ENCODE measurements around the gene TEX14. TPM values are rescaled to one million over a fixed set of nuclear protein-coding genes. Genes with fewer than 3 reads are reported as not detected.

The TEX14 gene
- total RNA-seq, 1 donor from 2014 or later: not detected

GRCh38 chr17:58534901-58535421, 156.9 kb downstream of the TEX14 start:
- Histone ChIP-seq H3K4me1 (peaks cover 4 to 11% of the 10 kb centered on the region in 2 donors), H3K27ac (no peak overlapping the region), H3K9me3 (no peaks in the 10 kb centered on the region), H3K27me3 (no peaks in the 10 kb centered on the region), H3K4me3 (no peak overlapping the region), H3K36me3 (no peaks in the 10 kb centered on the region)
- intact Hi-C loops (cut with DNase I): loop anchor here (5.0 kb wide), 1 partner anchor 97 kb away; no protein-coding TSS in a partner anchor
- DNase-seq (ENCODE audit: low spot score in 2 of 2): no peak
- TF ChIP-seq, protein P1, sequence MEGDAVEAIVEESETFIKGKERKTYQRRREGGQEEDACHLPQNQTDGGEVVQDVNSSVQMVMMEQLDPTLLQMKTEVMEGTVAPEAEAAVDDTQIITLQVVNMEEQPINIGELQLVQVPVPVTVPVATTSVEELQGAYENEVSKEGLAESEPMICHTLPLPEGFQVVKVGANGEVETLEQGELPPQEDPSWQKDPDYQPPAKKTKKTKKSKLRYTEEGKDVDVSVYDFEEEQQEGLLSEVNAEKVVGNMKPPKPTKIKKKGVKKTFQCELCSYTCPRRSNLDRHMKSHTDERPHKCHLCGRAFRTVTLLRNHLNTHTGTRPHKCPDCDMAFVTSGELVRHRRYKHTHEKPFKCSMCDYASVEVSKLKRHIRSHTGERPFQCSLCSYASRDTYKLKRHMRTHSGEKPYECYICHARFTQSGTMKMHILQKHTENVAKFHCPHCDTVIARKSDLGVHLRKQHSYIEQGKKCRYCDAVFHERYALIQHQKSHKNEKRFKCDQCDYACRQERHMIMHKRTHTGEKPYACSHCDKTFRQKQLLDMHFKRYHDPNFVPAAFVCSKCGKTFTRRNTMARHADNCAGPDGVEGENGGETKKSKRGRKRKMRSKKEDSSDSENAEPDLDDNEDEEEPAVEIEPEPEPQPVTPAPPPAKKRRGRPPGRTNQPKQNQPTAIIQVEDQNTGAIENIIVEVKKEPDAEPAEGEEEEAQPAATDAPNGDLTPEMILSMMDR (IDR thresholded peaks at IDR 0.05): no peak

GRCh38 chr17:58534331-58534730, 157.5 kb downstream of the TEX14 start:
- Histone ChIP-seq H3K4me1 (peaks cover 4 to 11% of the 10 kb centered on the region in 2 donors), H3K9me3 (no peaks in the 10 kb centered on the region), H3K27me3 (no peaks in the 10 kb centered on the region), H3K36me3 (no peaks in the 10 kb centered on the region), H3K27ac (no peak overlapping the region), H3K4me3 (no peak overlapping the region)
- TF ChIP-seq, protein P1 (IDR thresholded peaks at IDR 0.05): no peak
- no peak for DNase-seq (ENCODE audit: low spot score in 2 of 2)
- intact Hi-C loops (cut with DNase I): loop anchor here (5.0 kb wide), 1 partner anchor 98 kb away; no protein-coding TSS in a partner anchor

DNA sequence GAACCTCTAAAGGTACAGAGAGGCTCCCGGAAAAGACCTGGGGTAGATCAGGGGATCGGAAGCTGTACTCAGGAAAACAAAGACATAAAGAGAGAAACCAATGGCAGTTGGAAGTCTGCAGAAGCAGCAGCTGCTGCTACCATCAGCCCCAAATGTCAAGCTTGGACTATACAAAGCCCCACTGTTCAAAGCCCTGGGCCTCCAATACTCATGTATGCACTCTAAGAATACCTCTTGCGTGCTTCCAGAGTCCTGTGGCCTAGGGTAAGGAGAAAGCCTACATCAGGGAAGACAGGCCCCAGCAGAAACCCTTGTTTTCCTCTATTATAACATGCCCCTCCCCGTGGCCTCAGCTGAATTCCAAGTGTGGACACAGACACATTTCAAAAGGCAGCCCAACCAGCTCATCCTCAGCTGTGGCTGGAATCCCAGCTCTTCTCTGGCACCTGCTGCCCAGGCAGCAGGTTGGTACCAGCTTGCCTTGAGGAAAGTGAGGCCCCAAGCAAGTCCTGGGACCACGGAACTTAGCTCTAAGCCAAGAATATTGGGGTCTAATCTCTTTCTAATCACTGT, 158.1 kb downstream of the TEX14 start:
- Histone ChIP-seq H3K27ac (no peak overlapping the region), H3K27me3 (no peaks in the 10 kb centered on the region), H3K4me1 (peaks cover 4 to 11% of the 10 kb centered on the region in 2 donors), H3K4me3 (no peak overlapping the region), H3K9me3 (no peaks in the 10 kb centered on the region), H3K36me3 (no peaks in the 10 kb centered on the region)
- DNase-seq (ENCODE audit: low spot score in 2 of 2): no peak
- TF ChIP-seq, protein P1 (IDR thresholded peaks at IDR 0.05): no peak
- intact Hi-C loops (cut with DNase I): loop anchor here (5.0 kb wide), 1 partner anchor 99 kb away; no protein-coding TSS in a partner anchor

DNA sequence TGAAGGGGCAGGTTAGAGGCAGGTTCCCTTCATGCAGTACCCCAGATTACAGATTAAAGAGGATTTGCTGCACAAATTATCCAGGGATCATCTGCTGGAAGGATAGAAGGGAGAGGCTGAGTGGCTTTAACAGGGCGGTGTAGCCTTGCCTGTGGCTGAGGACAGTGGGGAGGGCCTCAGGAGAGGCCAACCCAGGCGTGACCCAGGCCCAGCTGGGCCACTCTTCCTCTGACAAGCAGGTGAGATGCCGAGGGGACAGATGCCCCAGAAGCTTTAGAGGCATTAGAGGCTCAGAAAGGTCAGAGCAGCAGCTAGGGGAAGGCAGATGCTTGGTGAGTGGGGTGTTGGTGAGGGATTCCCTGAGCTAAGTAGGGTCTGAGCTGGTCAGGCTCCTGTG, 159.3 kb downstream of the TEX14 start:
- intact Hi-C loops (cut with DNase I): loop anchor here (5.0 kb wide), 1 partner anchor 100 kb away; no protein-coding TSS in a partner anchor
- TF ChIP-seq, protein P1 (IDR thresholded peaks at IDR 0.05): no peak
- Histone ChIP-seq H3K27me3 (no peaks in the 10 kb centered on the region), H3K27ac (peak overlapping the region; percentile 66 to 78), H3K36me3 (no peaks in the 10 kb centered on the region), H3K4me1 (peaks cover 4 to 12% of the 10 kb centered on the region in 2 donors), H3K4me3 (peak overlapping the region; percentile 64), H3K9me3 (no peaks in the 10 kb centered on the region)
- DNase-seq (ENCODE audit: low spot score in 2 of 2): no peak

- Histone ChIP-seq H3K36me3 (no peaks in the 10 kb centered on the region), H3K27me3 (no peaks in the 10 kb centered on the region), H3K27ac (peak overlapping the region; percentile 66 to 78), H3K4me3 (peak overlapping the region; percentile 64), H3K4me1 (peaks cover 4 to 19% of the 10 kb centered on the region in 2 donors), H3K9me3 (no peaks in the 10 kb centered on the region)
- intact Hi-C loops (cut with DNase I): loop anchor here (5.0 kb wide), 1 partner anchor 100 kb away; no protein-coding TSS in a partner anchor
- peak in 1 of 2 donors; percentile 82 for DNase-seq (ENCODE audit: low spot score in 2 of 2)
- TF ChIP-seq, protein P1 (IDR thresholded peaks at IDR 0.05): no peak
These were observed 159.9 kb downstream of the TEX14 start for GRCh38 chr17:58531661-58532554.

Measured in ascending aorta (tissue), 2 donors.